ENCODE measurements around the gene PHAF1. TPM values are rescaled to one million over a fixed set of nuclear protein-coding genes. Genes with fewer than 3 reads are reported as not detected.

The PHAF1 gene
- total and polyA plus RNA-seq, 2 of the 13 experiments (the other 11 are each of a cell fraction or from before 2014, with no cell fraction given), result 48.3 to 174 TPM

DNA sequence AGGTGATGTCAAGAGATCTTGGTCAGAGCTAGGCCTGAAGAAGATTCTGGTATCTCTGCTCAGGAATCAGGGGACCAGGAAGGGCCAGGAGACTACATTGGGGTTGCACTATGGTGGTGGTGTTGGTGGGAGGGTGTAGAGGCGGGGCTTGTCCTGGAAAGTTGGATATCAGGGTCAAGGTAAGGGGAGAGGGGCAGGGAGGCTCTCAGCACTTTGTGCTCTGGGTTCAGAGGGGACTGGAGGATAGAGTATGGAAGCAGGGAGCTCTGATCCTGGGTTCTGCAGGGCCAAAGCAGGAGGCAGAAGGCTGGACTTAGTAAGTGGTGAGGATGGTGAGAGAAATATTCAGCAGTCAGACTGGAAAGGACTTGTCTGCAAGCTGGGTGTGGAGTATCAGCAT lies 63.6 kb downstream of the PHAF1 start:
- peak overlapping the region; percentile 52 to 75 (median 59) for H3K4me3 ChIP-seq (replicated peaks in 1 of 3; ENCODE audit: insufficient read depth in 1 of 3, low read depth in 2 of 3, low read length in 3 of 3)
- DNase-seq (ENCODE audit: low spot score) (no peak), ATAC-seq (no peak), FAIRE-seq (no peak)
- peak overlapping the region; percentile 34; the same call in 1 of the 2 replicates for H3K9ac ChIP-seq (ENCODE audit: insufficient read depth, low read depth, low read length)
- no peak overlapping the region for H3K27ac ChIP-seq (ENCODE audit: extremely low read length, insufficient read depth, low read length)
- no peaks in the 10 kb centered on the region for H3K9me3 ChIP-seq (ENCODE audit: low read length)
- 18% methylated on average over 1 of the region's 1 CpG for WGBS (ENCODE audit: low lambda C conversion rate)
- CTCF ChIA-PET (ENCODE audit: low intra/inter-chr PET ratio, low total read pairs), result interaction anchor here (1.5 kb wide), 1 partner anchor 13 kb away, joined by 5 read pairs; no protein-coding TSS in a partner anchor
- intact Hi-C loops (cut with micrococcal nuclease; ENCODE audit: unreplicated experiment) (no loop called here), in situ Hi-C loops (cut with HindIII; ENCODE audit: extremely low pct_ligation_motif_present, low pct_unique_long_range_greater_than_20kb) (no loop called here)
- H3K4me1 ChIP-seq (ENCODE audit: insufficient read depth, low read length), result peaks cover 62% of the 10 kb centered on the region
- H2AFZ ChIP-seq (ENCODE audit: low read length), result no peak overlapping the region
- H3K4me2 ChIP-seq (ENCODE audit: low read depth, low read length), result peak overlapping the region; percentile 99
- no peaks in the 10 kb centered on the region for H4K20me1 ChIP-seq (ENCODE audit: insufficient read depth, low read length)
- peaks cover 0 to 8% of the 10 kb centered on the region in 2 experiments; a peak in 2 of 5 replicates for H3K27me3 ChIP-seq (ENCODE audit: control insufficient read depth in 1 of 2, insufficient read depth in 2 of 2, low read length in 2 of 2)
- H3K79me2 ChIP-seq (ENCODE audit: insufficient read depth, low read length), result no peaks in the 10 kb centered on the region
- no TSS peak for BruUV-seq (replicated peaks)
- POLR2A ChIA-PET, result interaction anchor here (1.3 to 2.7 kb wide), 4 partner anchors 11 to 62 kb away, joined by 3 to 18 read pairs (median 7); partner anchors contain the start of gene MATCAP1
- H3K36me3 ChIP-seq (replicated peaks in 1 of 2; ENCODE audit: control insufficient read depth in 1 of 2, insufficient read depth in 2 of 2, low read length in 2 of 2), result no peaks in the 10 kb centered on the region; a peak in 1 of 5 replicates
- TF ChIP-seq GLI4 (CRISPR knock-in tag; IDR thresholded peaks at IDR 0.05; ENCODE audit: borderline replicate concordance) (no peak), RXRB (CRISPR knock-in tag; IDR thresholded peaks at IDR 0.05; ENCODE audit: borderline replicate concordance) (peak; percentile 33; the same call in 1 of the 2 replicates), BCL6 (CRISPR knock-in tag; IDR thresholded peaks at IDR 0.05) (peak; percentile 58), HNF4A (CRISPR knock-in tag; IDR thresholded peaks at IDR 0.05) (peak; percentile 37; the same call in 1 of the 2 replicates), FOSL2 (CRISPR knock-in tag; IDR thresholded peaks at IDR 0.05) (no peak), NFIC (IDR thresholded peaks at IDR 0.05; ENCODE audit: low read length) (no peak), ESRRA (CRISPR knock-in tag; IDR thresholded peaks at IDR 0.05; ENCODE audit: low read depth) (0 out of 2 replicates have a peak, but pooled peaks have one; percentile 19), YY1 (IDR thresholded peaks at IDR 0.05; ENCODE audit: insufficient read depth, insufficient replicate concordance, low read depth, low read length) (no peak), NFKB2 (CRISPR knock-in tag; IDR thresholded peaks at IDR 0.05; ENCODE audit: borderline replicate concordance) (no peak), ZSCAN22 (CRISPR knock-in tag; IDR thresholded peaks at IDR 0.05) (no peak), NR2F2 (IDR thresholded peaks at IDR 0.05; ENCODE audit: borderline replicate concordance, low read depth) (0 out of 2 replicates have a peak, but pooled peaks have one; percentile 23), ZNF180 (CRISPR knock-in tag; IDR thresholded peaks at IDR 0.05; ENCODE audit: borderline replicate concordance, low read depth) (no peak), ZBTB7B (CRISPR knock-in tag; IDR thresholded peaks at IDR 0.05) (no peak), ZNF296 (CRISPR knock-in tag; conservative IDR thresholded peaks at IDR 0.05) (no peak), FOXO1 (CRISPR knock-in tag; IDR thresholded peaks at IDR 0.05) (no peak), ZNF670 (CRISPR knock-in tag; IDR thresholded peaks at IDR 0.05; ENCODE audit: borderline replicate concordance) (no peak), ZFP1 (CRISPR knock-in tag; IDR thresholded peaks at IDR 0.05) (no peak), FOXM1 (CRISPR knock-in tag; IDR thresholded peaks at IDR 0.05) (no peak), MXI1 (IDR thresholded peaks at IDR 0.05; ENCODE audit: borderline replicate concordance, low read depth, low read length) (no peak)
- TF ChIP-seq, protein P1, sequence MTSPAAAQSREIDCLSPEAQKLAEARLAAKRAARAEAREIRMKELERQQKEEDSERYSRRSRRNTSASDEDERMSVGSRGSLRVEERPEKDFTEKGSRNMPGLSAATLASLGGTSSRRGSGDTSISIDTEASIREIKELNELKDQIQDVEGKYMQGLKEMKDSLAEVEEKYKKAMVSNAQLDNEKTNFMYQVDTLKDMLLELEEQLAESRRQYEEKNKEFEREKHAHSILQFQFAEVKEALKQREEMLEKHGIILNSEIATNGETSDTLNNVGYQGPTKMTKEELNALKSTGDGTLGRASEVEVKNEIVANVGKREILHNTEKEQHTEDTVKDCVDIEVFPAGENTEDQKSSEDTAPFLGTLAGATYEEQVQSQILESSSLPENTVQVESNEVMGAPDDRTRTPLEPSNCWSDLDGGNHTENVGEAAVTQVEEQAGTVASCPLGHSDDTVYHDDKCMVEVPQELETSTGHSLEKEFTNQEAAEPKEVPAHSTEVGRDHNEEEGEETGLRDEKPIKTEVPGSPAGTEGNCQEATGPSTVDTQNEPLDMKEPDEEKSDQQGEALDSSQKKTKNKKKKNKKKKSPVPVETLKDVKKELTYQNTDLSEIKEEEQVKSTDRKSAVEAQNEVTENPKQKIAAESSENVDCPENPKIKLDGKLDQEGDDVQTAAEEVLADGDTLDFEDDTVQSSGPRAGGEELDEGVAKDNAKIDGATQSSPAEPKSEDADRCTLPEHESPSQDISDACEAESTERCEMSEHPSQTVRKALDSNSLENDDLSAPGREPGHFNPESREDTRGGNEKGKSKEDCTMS (CRISPR knock-in tag; conservative IDR thresholded peaks at IDR 0.05), result no peak
- TF ChIP-seq, protein P2, sequence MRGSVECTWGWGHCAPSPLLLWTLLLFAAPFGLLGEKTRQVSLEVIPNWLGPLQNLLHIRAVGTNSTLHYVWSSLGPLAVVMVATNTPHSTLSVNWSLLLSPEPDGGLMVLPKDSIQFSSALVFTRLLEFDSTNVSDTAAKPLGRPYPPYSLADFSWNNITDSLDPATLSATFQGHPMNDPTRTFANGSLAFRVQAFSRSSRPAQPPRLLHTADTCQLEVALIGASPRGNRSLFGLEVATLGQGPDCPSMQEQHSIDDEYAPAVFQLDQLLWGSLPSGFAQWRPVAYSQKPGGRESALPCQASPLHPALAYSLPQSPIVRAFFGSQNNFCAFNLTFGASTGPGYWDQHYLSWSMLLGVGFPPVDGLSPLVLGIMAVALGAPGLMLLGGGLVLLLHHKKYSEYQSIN (CRISPR knock-in tag; IDR thresholded peaks at IDR 0.05; ENCODE audit: borderline replicate concordance), result no peak
- TF ChIP-seq, protein P3, sequence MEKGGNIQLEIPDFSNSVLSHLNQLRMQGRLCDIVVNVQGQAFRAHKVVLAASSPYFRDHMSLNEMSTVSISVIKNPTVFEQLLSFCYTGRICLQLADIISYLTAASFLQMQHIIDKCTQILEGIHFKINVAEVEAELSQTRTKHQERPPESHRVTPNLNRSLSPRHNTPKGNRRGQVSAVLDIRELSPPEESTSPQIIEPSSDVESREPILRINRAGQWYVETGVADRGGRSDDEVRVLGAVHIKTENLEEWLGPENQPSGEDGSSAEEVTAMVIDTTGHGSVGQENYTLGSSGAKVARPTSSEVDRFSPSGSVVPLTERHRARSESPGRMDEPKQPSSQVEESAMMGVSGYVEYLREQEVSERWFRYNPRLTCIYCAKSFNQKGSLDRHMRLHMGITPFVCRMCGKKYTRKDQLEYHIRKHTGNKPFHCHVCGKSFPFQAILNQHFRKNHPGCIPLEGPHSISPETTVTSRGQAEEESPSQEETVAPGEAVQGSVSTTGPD (CRISPR knock-in tag; IDR thresholded peaks at IDR 0.05), result no peak

Data from HepG2 (cell line).